ENCODE data around the gene DDTL.
A peak's percentile ranks its signal among the peaks of the same experiment; 100 is the strongest.

Gene DDTL

DNA sequence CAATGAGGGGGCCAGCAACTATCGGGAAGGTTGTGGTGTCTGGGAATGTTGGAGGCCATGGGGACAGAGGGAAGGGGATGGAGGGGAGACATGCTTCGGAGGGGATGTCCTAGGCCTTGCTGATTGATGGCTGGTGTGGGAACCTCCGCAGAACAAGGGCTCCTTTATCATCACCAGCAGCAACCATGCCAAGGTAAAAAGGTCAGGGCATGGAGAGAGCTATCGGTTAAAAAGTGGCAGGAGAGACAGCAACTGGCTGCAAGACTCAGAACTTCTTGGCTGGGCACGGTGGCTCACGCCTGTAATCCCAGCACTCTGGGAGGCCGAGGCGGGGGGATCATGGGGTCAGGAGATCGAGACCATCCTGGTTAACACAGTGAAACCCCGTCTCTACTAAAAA, 35.6 kb downstream of the DDTL start:
- no peak overlapping the region for H3K4me3 ChIP-seq (ENCODE audit: low read length)
- DNase-seq (ENCODE audit: low read depth, low spot score): no peak

DNA sequence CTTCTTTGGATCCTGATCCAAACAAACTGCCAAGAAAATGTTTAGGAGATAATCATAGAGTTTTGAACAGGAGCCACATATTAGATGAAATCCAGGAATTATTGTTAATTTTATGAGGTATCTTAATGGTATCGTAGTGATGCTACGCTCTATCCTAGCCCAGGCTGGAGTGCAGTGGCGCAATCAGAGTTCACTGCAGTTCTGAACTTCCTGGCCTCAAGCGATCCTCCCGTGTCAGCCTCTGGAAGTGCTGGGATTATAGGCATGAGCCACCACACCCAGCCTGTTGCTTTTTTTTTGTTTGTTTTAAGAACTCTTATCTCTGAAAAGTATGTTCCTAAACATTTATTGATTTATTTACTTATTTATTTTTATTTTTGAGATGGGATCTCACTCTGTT, 36.2 kb downstream of the DDTL start:
- no peak for DNase-seq (ENCODE audit: low read depth, low spot score)
- H3K4me3 ChIP-seq (ENCODE audit: low read length): no peak overlapping the region

GRCh38 chr22:24003887-24004286, 37.2 kb downstream of the DDTL start:
- no peak for DNase-seq (ENCODE audit: low read depth, low spot score)
- no peak overlapping the region for H3K4me3 ChIP-seq (ENCODE audit: low read length)

- DNase-seq (ENCODE audit: low read depth, low spot score): no peak
- no peak within 1 kb of the TSS for H3K4me3 ChIP-seq (ENCODE audit: low read length)
Measured at GRCh38 chr22:24005201-24005600, 38.5 kb downstream of the DDTL start, which contains the start of gene GSTT4. Gene GSTT4 (minus strand): TSS chr22:24005453. CDS start chr22:24005356, 97 bp downstream.

DNA sequence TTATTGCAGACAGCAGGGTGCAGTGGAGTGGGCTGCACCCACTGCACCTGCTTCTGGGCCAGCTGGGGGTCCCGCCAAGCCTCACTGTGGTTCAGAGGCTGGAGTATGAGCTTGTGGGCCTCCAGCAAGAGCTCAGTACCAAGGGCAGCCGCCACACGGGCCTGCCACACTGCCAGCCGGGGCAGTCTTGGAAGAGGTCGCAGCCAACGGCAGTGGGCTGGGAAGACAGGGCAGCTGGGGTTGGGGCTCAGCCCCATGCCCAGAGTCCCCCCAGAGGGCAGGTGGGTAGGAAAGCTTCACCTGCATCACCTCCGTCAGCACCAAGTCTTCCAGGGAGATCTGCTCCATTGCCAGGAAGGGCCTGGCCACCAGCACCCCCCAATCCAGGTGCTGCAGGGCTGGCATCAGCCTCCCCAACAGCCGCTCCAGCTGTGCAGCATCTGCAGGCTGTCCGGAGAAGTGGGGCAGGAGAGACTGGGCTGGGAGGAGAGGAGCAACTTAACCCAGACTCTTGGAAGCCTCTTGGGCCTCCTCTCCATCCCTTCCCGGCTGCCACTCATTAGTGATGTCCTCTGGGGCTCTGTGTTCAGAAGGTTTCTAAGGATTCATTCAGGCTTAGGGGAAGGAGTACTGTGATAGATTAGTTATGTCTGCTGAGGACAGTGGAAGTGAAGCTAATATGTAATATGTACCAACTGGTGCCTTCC, 39.7 kb downstream of the DDTL start:
- DNase-seq (ENCODE audit: low read depth, low spot score): no peak
- H3K4me3 ChIP-seq (ENCODE audit: low read length): no peak overlapping the region

- H3K4me3 ChIP-seq (ENCODE audit: low read length): no peak overlapping the region
- DNase-seq (ENCODE audit: low read depth, low spot score): no peak
Measured at GRCh38 chr22:24006914-24007214, 40.2 kb downstream of the DDTL start.

- H3K4me3 ChIP-seq (ENCODE audit: low read length): no peak overlapping the region
- DNase-seq (ENCODE audit: low read depth, low spot score): no peak
Measured at GRCh38 chr22:24007253-24008021, 40.7 kb downstream of the DDTL start.

DNA sequence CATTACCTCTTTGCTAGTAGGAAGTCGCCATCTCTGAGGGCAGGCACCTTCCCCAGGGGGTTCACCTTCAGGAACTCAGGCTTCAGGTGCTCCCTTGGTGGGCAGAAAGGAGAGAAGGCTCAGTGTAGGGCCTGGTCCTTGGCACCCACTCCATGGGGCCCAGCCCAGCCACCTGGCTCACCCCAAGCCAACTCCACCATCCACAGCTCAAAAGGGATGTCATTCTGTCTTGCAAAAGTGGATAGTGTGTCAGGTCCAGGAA, 41.3 kb downstream of the DDTL start:
- no peak for DNase-seq (ENCODE audit: low read depth, low spot score)
- no peak overlapping the region for H3K4me3 ChIP-seq (ENCODE audit: low read length)

DNA sequence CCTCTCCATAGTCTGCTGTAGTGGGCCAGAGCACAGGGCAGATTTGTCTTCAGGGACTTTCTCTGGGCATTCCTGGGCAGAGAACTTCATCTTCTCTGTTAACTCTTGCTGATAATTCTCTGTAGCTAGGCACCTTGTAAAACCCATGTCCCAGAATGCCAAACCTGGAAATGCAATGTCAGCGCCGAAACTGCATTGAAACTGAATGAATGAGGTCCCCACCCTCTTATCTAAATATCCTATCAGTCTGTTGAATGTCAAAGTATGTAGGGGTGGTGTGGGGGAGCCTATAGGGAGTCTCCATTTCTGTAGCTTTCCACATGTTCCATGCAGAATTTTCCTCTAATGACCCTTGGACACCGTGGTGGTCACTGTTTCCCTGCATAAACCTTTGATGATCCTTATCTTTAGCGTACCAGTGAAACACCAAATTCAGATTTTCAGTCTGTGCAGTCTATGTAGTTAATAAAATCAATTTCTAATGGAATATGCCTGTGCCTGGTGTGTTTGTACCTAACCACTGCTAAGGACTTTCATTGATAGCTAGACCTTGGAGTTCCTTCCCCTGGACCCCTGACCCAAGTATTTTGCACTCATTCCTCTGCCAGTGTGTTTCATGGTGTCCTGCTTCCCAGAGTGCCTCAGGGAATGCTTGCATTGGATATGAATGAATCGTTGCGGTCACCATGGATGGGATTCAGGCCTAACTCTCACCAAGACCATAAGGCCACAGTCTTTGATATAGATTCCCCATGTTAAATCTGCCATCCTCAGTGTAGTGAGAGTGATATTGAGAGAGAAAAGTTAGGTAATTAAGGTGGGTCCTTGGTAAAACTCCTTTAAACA, 41.9 kb downstream of the DDTL start:
- no peak for DNase-seq (ENCODE audit: low read depth, low spot score)
- no peak overlapping the region for H3K4me3 ChIP-seq (ENCODE audit: low read length)

- DNase-seq (ENCODE audit: low read depth, low spot score): no peak
- H3K4me3 ChIP-seq (ENCODE audit: low read length): no peak overlapping the region
Measured at GRCh38 chr22:24009227-24010017, 42.7 kb downstream of the DDTL start.

GRCh38 chr22:24010018-24010391, 43.3 kb downstream of the DDTL start:
- no peak overlapping the region for H3K4me3 ChIP-seq (ENCODE audit: low read length)
- DNase-seq (ENCODE audit: low read depth, low spot score): no peak

DNA sequence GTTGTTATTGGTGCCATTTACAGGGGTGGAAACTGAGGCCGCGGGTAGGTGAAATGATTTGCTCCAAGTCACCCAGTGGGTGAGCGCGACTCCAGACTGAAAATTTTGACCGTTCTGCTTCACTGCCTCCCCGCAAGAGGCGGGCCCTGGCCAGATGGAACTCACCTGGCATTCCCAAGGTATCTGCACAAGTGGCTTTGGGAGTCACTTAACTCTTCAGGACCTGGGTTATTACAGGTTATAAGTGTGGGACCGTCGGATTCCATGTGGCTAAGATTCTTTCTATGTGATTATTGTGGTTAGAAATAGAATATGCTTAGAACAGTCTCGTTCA, 45.0 kb downstream of the DDTL start:
- H3K4me3 ChIP-seq (ENCODE audit: low read length): peak overlapping the region; percentile 92
- no peak for DNase-seq (ENCODE audit: low read depth, low spot score)

- no peak for DNase-seq (ENCODE audit: low read depth, low spot score)
- no peak overlapping the region for H3K4me3 ChIP-seq (ENCODE audit: low read length)
Measured at GRCh38 chr22:24016156-24016555, 49.5 kb downstream of the DDTL start.

DNA sequence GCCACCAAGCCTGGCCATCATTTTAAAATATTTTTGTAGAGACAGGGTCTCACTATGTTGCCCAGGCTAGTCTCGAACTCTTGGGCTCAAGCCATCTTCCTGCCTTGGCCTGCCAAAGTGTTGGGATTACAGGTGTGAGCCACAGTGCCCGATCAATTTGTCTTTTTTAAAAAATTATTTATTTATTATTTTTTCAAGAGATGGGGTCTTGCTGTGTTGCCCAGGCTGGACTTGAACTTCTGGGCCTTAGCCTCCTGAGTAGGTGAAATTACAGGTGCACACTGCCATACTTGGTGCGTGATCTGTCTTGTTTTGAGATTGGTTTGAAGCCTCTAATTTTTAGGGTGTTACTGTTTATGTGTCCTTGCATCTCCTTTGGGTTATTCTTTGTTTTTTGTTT, 54.6 kb downstream of the DDTL start:
- H3K4me3 ChIP-seq (ENCODE audit: low read length): no peak overlapping the region
- DNase-seq (ENCODE audit: low read depth, low spot score): no peak
